HG02943 (cell line): Measurements from ENCODE around the gene SLC2A9.

ENCODE experiments used
- ATAC-seq: cut with Tn5 transposase; IDR thresholded peaks from one replicate; pipeline ENCODE4 v1.9.1; 2021; ENCODE audit warnings: mild to moderate bottlenecking, low read depth, moderate library complexity; ENCODE audit not compliant: unreplicated experiment

SLC2A9 gene

GRCh38 chr4:9969526-9970398 lies 51.5 kb downstream of the SLC2A9 start:
- no peak for ATAC-seq

DNA sequence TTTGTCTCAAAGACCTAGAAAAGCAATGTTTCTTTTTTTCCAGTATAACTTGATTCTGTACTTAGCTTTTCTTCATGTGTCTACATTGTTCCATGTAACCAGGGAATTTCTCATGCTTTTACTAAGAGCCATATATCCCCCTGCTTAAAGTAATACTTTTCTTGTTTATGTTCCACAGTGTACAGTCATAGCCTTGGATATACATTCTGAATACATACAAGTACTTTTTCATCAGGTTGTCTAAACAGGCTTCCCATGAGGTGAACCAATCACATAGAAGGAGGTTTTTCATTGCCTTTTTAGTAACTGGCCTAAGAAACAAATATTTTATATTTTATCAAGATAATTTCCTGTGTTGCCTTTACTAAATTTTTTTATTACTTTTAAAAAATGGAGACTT lies 52.8 kb downstream of the SLC2A9 start:
- ATAC-seq = no peak

GRCh38 chr4:9964879-9965278 lies 56.4 kb downstream of the SLC2A9 start:
- ATAC-seq = no peak

GRCh38 chr4:9963328-9963727 lies 58.0 kb downstream of the SLC2A9 start:
- ATAC-seq = no peak

DNA sequence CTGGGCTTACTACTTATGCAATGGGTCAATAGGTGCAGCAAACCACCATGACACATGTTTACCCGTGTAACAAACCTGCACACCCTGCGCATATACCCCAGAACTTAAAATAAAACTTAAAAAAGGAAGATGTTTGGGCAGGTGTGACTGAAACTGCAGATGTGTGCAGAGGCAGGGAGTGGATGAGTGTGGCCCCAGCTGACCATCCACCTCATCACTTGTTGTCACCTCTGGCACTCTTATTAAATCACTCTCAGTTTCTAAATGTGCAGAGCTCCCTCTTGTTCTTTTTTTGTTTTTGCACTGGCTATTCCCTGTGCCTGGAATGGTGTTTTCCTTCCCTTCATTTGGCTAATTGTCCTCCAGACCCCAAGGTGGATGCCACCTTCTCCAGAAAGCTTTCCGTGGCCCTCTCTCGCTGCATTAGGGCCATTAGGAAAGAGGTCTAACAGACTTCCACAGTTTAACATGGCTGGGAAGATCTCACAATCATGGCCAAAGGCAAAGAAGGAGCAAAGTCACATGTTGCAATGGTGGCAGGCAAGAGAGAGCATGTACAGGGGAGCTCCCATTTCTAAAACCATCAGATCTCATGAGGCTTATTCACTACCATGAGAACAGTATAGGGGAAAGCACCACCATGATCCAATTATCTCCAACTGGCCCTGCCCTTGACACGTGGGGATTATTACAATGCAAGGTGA lies 58.5 kb downstream of the SLC2A9 start:
- ATAC-seq = no peak

GRCh38 chr4:9954468-9954867 lies 66.8 kb downstream of the SLC2A9 start:
- no peak for ATAC-seq

DNA sequence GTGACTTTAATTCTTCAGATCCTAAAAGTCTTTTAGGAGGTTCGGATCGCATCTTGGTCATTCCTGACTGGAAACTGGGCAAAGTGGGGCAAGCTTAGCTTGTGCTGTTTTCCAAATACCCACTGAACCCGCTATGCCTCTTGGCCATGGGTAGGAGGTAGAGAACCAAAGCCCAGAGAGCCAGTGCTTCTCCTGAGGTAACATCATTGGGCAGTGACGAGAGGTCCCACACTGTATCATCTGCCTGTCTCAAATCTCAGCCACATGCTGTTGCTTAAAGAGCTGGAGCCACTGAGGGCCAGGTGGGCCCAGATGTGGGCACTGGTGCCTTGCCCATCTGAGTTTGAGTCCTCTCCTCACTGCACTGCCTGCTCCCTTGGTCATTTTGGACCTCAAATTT lies 68.2 kb downstream of the SLC2A9 start:
- no peak for ATAC-seq

GRCh38 chr4:9952415-9952950 lies 68.8 kb downstream of the SLC2A9 start:
- ATAC-seq = no peak

GRCh38 chr4:9949573-9949972 lies 71.7 kb downstream of the SLC2A9 start:
- ATAC-seq = no peak

- no peak for ATAC-seq
These were observed 73.9 kb downstream of the SLC2A9 start for GRCh38 chr4:9947168-9948062.

DNA sequence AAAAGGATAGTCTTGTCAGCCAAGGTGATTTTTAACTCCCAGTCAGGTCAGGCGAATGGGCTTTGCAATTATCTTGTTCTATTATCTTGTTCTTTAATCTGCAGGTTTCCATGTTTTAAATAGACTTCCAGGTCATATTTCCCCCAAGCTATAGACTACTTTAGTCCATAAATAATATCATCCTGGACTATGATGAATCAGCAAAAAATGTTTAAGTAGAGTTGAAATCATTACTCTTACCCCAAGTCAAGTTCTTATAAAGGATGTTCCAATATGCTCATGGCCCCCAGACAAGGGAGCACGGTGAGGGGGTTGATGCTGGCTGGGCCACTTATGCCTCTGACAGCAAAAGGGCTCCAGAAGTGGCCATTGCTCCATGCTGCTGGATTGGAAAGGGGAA lies 75.1 kb downstream of the SLC2A9 start:
- no peak for ATAC-seq

- ATAC-seq = no peak
These were observed 76.6 kb downstream of the SLC2A9 start for GRCh38 chr4:9944431-9945425.

DNA sequence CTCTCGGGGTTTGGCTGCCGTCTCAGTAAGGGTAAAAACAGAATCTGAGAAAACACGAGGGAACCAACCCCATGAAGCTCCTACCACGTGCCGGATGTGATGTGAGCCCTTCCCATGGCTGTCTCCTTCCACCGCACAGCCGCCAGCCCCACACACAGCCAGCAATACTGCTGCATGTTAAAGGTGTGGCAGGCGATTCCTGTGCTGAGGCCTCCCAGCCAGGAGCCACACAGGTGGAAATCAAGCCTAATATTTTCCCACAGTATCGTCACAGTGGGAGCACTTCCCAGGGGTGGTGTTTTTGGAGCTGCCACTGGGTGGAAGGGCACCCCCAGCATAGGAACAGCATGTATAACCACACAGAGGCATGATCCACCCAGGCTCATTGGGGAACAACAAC lies 77.5 kb downstream of the SLC2A9 start:
- no peak for ATAC-seq

DNA sequence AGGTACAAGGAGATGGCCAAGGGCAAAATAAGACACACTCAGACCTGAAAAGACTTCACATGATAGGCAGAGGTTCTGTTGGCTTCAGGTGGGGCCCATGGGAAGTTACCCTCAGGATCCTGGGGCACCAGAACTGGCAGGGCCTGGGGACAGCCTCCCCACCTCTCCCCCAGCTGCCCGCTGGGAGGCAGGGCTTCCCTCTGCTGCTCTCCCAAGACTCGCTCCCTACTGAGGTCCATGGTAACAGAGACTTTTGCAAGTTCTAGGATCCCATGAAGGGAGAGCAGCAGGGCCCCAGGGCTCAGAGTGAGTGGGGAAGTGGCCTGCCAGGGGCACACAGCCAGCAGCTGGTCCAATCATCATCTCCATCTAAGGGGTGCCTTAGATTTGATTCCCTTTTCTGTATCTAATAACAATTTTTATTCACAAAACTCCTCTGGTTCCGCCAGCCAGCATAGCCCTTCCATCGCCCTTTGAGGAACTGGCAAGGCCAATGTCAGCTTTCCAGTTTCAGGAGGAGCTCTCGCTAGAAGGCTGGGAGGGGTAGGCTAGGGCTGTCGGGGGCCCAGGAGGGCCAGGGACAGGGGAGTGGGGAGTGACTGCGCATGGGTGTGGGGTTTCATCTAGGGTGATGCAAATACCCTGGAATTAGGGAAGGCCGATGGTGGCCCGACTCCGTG lies 78.2 kb downstream of the SLC2A9 start:
- ATAC-seq = no peak

DNA sequence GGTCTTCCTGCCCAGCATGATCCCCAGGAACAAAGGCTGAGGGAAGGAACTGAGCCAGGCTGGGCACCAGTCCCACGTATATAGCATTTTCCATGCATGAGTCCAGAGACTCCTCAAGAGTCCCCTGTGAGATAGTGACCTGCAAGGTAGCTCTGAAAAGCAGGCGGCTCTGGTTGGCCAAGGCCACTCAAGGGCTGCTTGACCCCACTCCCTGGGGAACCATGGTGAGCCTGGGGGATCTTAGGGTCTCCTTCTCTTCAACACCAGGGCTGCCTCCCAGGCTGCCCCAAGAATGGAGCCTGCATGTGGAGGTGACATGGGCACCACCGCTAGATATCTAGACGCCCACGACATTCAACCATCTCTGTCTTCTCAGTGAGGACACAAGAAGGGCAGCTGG lies 79.2 kb downstream of the SLC2A9 start:
- no peak for ATAC-seq

- ATAC-seq = no peak
These were observed 81.3 kb downstream of the SLC2A9 start for GRCh38 chr4:9940041-9940440.

GRCh38 chr4:9938933-9939332 lies 82.4 kb downstream of the SLC2A9 start:
- no peak for ATAC-seq

- ATAC-seq = no peak
These were observed 84.2 kb downstream of the SLC2A9 start for GRCh38 chr4:9937078-9937477.

DNA sequence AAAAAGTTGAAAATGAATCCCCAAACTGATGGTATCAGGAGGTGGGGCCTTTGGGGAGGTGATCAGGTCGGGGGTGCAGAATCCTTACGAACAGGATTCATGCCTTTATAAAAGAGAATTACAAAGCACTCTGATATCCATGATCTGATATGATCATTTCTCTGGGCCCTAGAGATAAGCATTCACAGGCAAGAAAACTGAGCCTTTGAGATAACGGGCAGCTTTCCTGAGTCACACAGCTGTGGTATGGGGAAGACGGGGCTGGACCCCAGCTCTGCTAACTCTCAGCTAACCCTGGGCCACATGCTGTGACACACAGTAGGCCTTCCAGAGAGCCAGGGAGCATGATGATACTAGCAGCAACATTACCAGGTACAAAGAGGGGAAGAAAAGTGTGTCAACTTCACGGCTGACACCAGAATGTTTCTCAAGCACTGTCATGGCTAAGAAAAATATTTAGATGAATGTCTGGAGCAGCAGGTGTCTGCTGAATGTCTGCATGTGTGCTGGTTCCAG lies 85.1 kb downstream of the SLC2A9 start:
- no peak for ATAC-seq
